GM12878 (cell line): ENCODE data around the gene CXCL14. TPM values are rescaled to one million over a fixed set of nuclear protein-coding genes. Genes with fewer than 3 reads are reported as not detected.

Experiments
- ATAC-seq: fragments of 200-7000 bp; cut with Tn5 transposase; 3 replicates; pipeline ENCODE4 v1.9.1; 2020; ENCODE audit warnings: mild to moderate bottlenecking, moderate library complexity
- BruUV-seq: library from RNA; stranded (reverse); fragments of 400-500 nt; replicated peaks from 2 replicates; lab custom pipeline; 2021; lab: Mats Ljungman, UMichigan
- CTCF ChIA-PET: fragments of 300-600 bp; sonication (Branson Sonifier 250); formaldehyde crosslinking; extraction: SDS; loops from one replicate; lab custom pipeline; 2021; ENCODE audit warnings: inconsistent platforms; lab: Yijun Ruan, JAX
- POLR2A ChIA-PET: fragments of 350-600 bp; formaldehyde crosslinking; extraction: SDS; loops from one replicate; lab custom pipeline; 2021; ENCODE audit warnings: inconsistent platforms; lab: Charles Lee
- RAD21 ChIA-PET: fragments of 300-600 bp; sonication (Branson Sonifier 250); formaldehyde crosslinking; loops from one replicate; lab custom pipeline; 2023; ENCODE audit warnings: antibody characterized with exemption; ENCODE audit not compliant: unreplicated experiment; lab: Charles Lee
- SMC1A ChIA-PET: fragments of 300-600 bp; sonication (Branson Sonifier 250); formaldehyde crosslinking; loops from one replicate; lab custom pipeline; 2023; ENCODE audit not compliant: unreplicated experiment, uncharacterized antibody; lab: Charles Lee
- DNase-seq: peaks from one replicate; pipeline ENCODE4 v3.0.0-alpha.2; 2011; ENCODE audit warnings: low read depth, low spot score
- FAIRE-seq: peaks from 3 replicates; lab custom pipeline; 2011; peaks lifted over from hg19 to GRCh38; lab: Jason Lieb, UNC
- H2AFZ ChIP-seq: 2 replicates; pipeline ENCODE4 v1.6.0; 2011; ENCODE audit warnings: low read depth, low read length, control low read depth; ENCODE audit not compliant: control insufficient read depth
- H3K27ac ChIP-seq: 2 replicates; pipeline ENCODE4 v1.5.1; 2011; ENCODE audit warnings: control low read depth; ENCODE audit not compliant: control insufficient read depth, insufficient read depth
- H3K27me3 ChIP-seq, 2 experiments: replicated peaks in 1 of 2; 2 replicates each; pipeline versions ENCODE4 v1.6.0 to v1.6.1; 2011; ENCODE audit warnings: low read length in 1 of 2; ENCODE audit not compliant: control insufficient read depth in 2 of 2, insufficient read depth in 2 of 2
- H3K36me3 ChIP-seq, 2 experiments: 2 replicates each; pipeline ENCODE4 v1.5.1; 2011; ENCODE audit warnings: low read length in 1 of 2; ENCODE audit not compliant: control insufficient read depth in 2 of 2, insufficient read depth in 2 of 2
- H3K4me1 ChIP-seq: 2 replicates; pipeline ENCODE4 v1.6.1; 2011; ENCODE audit warnings: mild to moderate bottlenecking, low read length, moderate library complexity, mixed read lengths; ENCODE audit not compliant: control insufficient read depth, insufficient read depth
- H3K4me2 ChIP-seq: 2 replicates; pipeline ENCODE4 v1.6.0; 2011; ENCODE audit warnings: control low read depth; ENCODE audit not compliant: control insufficient read depth, insufficient read depth
- H3K4me3 ChIP-seq: fragments of 200-600 bp; sonication (generic); 2 replicates; pipeline ENCODE4 v1.5.1; 2016
- H3K79me2 ChIP-seq: 2 replicates; pipeline ENCODE4 v1.6.0; 2011; ENCODE audit warnings: low read length; ENCODE audit not compliant: control insufficient read depth, insufficient read depth
- H3K9ac ChIP-seq: 2 replicates; pipeline ENCODE4 v1.8.0; 2011; ENCODE audit warnings: low read length, control low read depth, mixed read lengths; ENCODE audit not compliant: control insufficient read depth, insufficient read depth
- H3K9me3 ChIP-seq: replicated peaks from 3 replicates; pipeline ENCODE4 v1.5.1; 2011; ENCODE audit warnings: mild to moderate bottlenecking, low read length; ENCODE audit not compliant: control insufficient read depth, insufficient read depth
- H4K20me1 ChIP-seq: 2 replicates; pipeline ENCODE4 v1.6.0; 2011; ENCODE audit not compliant: control insufficient read depth, insufficient read depth
- BMI1 ChIP-seq: fragments of 450-650 bp; IDR thresholded peaks from 2 replicates; pipeline ENCODE4 v1.6.1; 2016; ENCODE audit warnings: mild to moderate bottlenecking, moderate library complexity, borderline replicate concordance
- ELK1 ChIP-seq: IDR thresholded peaks from 2 replicates; pipeline ENCODE4 v1.6.1; 2012; ENCODE audit warnings: low read depth, low read length, improper control_type of control experiment
- IRF5 ChIP-seq: fragments of 450-650 bp; IDR thresholded peaks from 2 replicates; pipeline ENCODE4 v1.6.1; 2017; ENCODE audit warnings: borderline replicate concordance
- KDM1A ChIP-seq: fragments of 200-600 bp; sonication (generic); IDR thresholded peaks from 2 replicates; pipeline ENCODE4 v1.6.1; 2016; ENCODE audit warnings: borderline replicate concordance
- MEF2A ChIP-seq: IDR thresholded peaks from 2 replicates; pipeline ENCODE4 v1.6.1; 2011; ENCODE audit warnings: low read depth, mild to moderate bottlenecking, low read length, moderate library complexity; ENCODE audit not compliant: insufficient read depth
- NKRF ChIP-seq: fragments of 450-650 bp; conservative IDR thresholded peaks from 2 replicates; pipeline ENCODE4 v1.6.1; 2017; ENCODE audit warnings: mild to moderate bottlenecking, moderate library complexity
- POLR2AphosphoS5 ChIP-seq: IDR thresholded peaks from 2 replicates; pipeline ENCODE4 v1.6.1; 2011; ENCODE audit warnings: mild to moderate bottlenecking, low read length, inconsistent platforms
- WGBS: methylation state at CpG from one replicate; pipeline ENCODE4 v1.1.6; 2016; ENCODE audit warnings: low lambda C conversion rate; ENCODE audit not compliant: insufficient replicate concordance, insufficient coverage; ENCODE audit errors: missing lambda C conversion rate; 5-methylcytosine and 5-hydroxymethylcytosine counted together
- in situ Hi-C: fragments of 300-500 bp; cut with MboI; formaldehyde crosslinking; loops from 9 replicates; pipeline ENCODE4 v1.14.3; 2018; ENCODE audit warnings: mixed read lengths
- intact Hi-C: fragments of 100-400 bp; cut with micrococcal nuclease; formaldehyde crosslinking; loops from one replicate; pipeline ENCODE4 v1.14.2; 2022; ENCODE audit not compliant: unreplicated experiment
- polyA plus RNA-seq, 11 experiments: library from polyadenylated mRNA; depleted of rRNA in 4 of 11; unstranded in 6 of 11; stranded (reverse) in 5 of 11; fragments of >200 nt; fragmentation: Nextera tagmentation in 4 of 11; fragmentation: Illumina TruSeq in 1 of 11; extraction: Ambion mirVana in 4 of 11; extraction: Trizol in 1 of 11; gene quantifications; 1 replicate in 1 of 11; 2 replicates in 10 of 11; pipeline versions ENCODE4 v1.2.1 to v1.2.3, GENCODE V29; 2011 to 2016; ENCODE audit warnings: inconsistent platforms in 2 of 11, missing spikeins in 2 of 11, low read depth in 1 of 11
- total RNA-seq, 4 experiments: library from RNA; depleted of rRNA in 3 of 4; stranded (reverse); fragments of >200 nt in 3 of 4; fragmentation: Illumina TruSeq in 1 of 4; extraction: Trizol in 1 of 4; gene quantifications; 2 replicates each; pipeline versions ENCODE4 v1.2.1 to v1.2.3, GENCODE V29; 2013 to 2021
- TF ChIP-seq, protein P1 (sequence below): fragments of 150-350 bp; IDR thresholded peaks from 2 replicates; pipeline ENCODE4 v1.6.1; 2016; ENCODE audit warnings: low read depth, low read length
- TF ChIP-seq, protein P2 (sequence below): IDR thresholded peaks from 2 replicates; pipeline ENCODE4 v1.6.1; 2012; ENCODE audit warnings: low read depth, low read length, improper control_type of control experiment

Gene CXCL14
- total and polyA plus RNA-seq, 10 of the 15 experiments (the other 5 are each of a cell fraction or from before 2014, with no cell fraction given), result 0.05 TPM; not detected in 9

DNA sequence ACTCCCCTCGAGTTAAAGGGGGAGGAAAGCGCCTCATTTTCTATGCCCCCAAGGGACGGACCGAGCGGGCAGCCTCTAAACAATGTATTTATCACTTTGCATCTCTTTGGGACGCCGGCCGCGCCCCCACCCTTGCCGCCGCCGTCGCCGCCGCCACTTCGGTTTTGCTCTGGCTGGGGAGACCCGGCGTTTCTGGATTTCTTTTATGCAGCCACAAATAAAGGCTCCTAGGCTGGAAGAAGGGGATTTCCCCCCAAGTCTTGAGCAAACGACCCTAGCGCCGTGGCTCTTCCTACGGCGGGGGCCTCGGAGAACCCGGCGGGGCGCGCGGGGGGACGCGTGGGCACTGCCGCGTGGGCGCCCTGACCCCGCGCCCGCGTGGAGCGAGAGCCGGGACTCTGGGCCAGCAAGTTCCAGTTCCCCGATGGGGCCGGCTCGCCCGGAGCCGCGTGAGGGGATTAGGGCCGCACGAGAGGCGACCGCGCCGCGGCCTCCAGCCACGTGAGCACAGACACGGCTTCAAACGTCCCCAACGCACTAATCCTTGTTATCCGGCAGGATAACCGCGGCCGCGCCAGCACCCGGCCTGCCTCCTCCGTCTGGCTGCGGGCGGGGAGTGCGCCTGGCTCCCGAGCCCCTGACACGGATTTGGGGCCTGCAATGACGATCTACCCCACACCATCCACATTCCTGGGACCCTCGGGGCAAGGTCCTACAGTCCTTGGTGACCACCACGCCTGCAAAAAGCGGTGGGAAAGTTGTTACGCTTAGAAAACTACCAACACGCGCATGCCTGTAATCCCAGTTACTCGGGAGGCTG is 35.1 kb downstream of the CXCL14 start (continued):
- TF ChIP-seq, protein P1, sequence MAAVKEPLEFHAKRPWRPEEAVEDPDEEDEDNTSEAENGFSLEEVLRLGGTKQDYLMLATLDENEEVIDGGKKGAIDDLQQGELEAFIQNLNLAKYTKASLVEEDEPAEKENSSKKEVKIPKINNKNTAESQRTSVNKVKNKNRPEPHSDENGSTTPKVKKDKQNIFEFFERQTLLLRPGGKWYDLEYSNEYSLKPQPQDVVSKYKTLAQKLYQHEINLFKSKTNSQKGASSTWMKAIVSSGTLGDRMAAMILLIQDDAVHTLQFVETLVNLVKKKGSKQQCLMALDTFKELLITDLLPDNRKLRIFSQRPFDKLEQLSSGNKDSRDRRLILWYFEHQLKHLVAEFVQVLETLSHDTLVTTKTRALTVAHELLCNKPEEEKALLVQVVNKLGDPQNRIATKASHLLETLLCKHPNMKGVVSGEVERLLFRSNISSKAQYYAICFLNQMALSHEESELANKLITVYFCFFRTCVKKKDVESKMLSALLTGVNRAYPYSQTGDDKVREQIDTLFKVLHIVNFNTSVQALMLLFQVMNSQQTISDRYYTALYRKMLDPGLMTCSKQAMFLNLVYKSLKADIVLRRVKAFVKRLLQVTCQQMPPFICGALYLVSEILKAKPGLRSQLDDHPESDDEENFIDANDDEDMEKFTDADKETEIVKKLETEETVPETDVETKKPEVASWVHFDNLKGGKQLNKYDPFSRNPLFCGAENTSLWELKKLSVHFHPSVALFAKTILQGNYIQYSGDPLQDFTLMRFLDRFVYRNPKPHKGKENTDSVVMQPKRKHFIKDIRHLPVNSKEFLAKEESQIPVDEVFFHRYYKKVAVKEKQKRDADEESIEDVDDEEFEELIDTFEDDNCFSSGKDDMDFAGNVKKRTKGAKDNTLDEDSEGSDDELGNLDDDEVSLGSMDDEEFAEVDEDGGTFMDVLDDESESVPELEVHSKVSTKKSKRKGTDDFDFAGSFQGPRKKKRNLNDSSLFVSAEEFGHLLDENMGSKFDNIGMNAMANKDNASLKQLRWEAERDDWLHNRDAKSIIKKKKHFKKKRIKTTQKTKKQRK, result no peak
- TF ChIP-seq POLR2AphosphoS5, result no peak
- TF ChIP-seq, all 136 proteins: peak for 1

- no peak for FAIRE-seq
- H3K27me3 ChIP-seq, result peaks cover 8 to 18% of the 10 kb centered on the region in 2 experiments
- RAD21 ChIA-PET, result no interaction called here
- DNase-seq, result no peak
- no peaks in the 10 kb centered on the region; the same call in 2 of the 3 replicates for H3K9me3 ChIP-seq
- no peak overlapping the region; the same call in 1 of the 2 replicates for H3K4me2 ChIP-seq
- H3K4me1 ChIP-seq, result peaks cover 8% of the 10 kb centered on the region
- 67% methylated on average over 5 of the region's 5 CpGs for WGBS
- H3K27ac ChIP-seq, result no peak overlapping the region
- no peaks in the 10 kb centered on the region for H4K20me1 ChIP-seq
- no TSS peak for BruUV-seq
- ATAC-seq, result no peak
- no peak overlapping the region for H3K9ac ChIP-seq
- in situ Hi-C loops (no loop called here), intact Hi-C loops (no loop called here)
- TF ChIP-seq, protein P2, sequence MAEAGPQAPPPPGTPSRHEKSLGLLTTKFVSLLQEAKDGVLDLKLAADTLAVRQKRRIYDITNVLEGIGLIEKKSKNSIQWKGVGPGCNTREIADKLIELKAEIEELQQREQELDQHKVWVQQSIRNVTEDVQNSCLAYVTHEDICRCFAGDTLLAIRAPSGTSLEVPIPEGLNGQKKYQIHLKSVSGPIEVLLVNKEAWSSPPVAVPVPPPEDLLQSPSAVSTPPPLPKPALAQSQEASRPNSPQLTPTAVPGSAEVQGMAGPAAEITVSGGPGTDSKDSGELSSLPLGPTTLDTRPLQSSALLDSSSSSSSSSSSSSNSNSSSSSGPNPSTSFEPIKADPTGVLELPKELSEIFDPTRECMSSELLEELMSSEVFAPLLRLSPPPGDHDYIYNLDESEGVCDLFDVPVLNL, result no peak
- TF ChIP-seq KDM1A (no peak), IRF5 (no peak), BMI1 (no peak), MEF2A (no peak), NKRF (no peak), ELK1 (no peak)
- no peak overlapping the region for H2AFZ ChIP-seq
- peak overlapping the region; percentile 63; the same call in 1 of the 2 replicates for H3K4me3 ChIP-seq
- no peaks in the 10 kb centered on the region for H3K79me2 ChIP-seq
- SMC1A ChIA-PET, result interaction anchor here (1.0 kb wide), 1 partner anchor 9 kb away, joined by 3 read pairs; no protein-coding TSS in a partner anchor
- POLR2A ChIA-PET, result no interaction called here
- CTCF ChIA-PET, result interaction anchor here (1.3 kb wide), 1 partner anchor 9 kb away, joined by 7 read pairs; no protein-coding TSS in a partner anchor
- H3K36me3 ChIP-seq, result no peaks in the 10 kb centered on the region
Measured at GRCh38 chr5:135543001-135543484, 35.7 kb downstream of the CXCL14 start.
